IMR-90 (cell line): ENCODE results near the gene CHCHD1. TPM values are rescaled to one million over a fixed set of nuclear protein-coding genes. Genes with fewer than 3 reads are reported as not detected.

Experiments
- ATAC-seq: fragments of 200-7000 bp; cut with Tn5 transposase; 2 replicates; pipeline ENCODE4 v1.9.1; 2020; ENCODE audit warnings: low read depth, mild to moderate bottlenecking, moderate library complexity
- BruUV-seq: library from RNA; stranded (reverse); fragments of 400-500 nt; replicated peaks from 2 replicates; lab custom pipeline; 2021; lab: Mats Ljungman, UMichigan
- CTCF ChIA-PET: fragments of 300-600 bp; formaldehyde crosslinking; extraction: SDS; loops from one replicate; lab custom pipeline; 2021; ENCODE audit warnings: antibody characterized with exemption; lab: Yijun Ruan, JAX
- POLR2A ChIA-PET: fragments of 300-600 bp; sonication (Branson Sonifier 250); formaldehyde crosslinking; loops from one replicate; lab custom pipeline; 2022; ENCODE audit warnings: antibody characterized with exemption; ENCODE audit not compliant: unreplicated experiment; lab: Charles Lee
- DNase-seq: peaks from one replicate; pipeline ENCODE4 v3.0.0; 2013
- H2AFZ ChIP-seq: replicated peaks from 2 replicates; pipeline ENCODE3; 2013; ENCODE audit warnings: low read length, mild to moderate bottlenecking; ENCODE audit not compliant: poor library complexity
- H2AK5ac ChIP-seq: 2 replicates; pipeline ENCODE4 v1.6.1; 2013; ENCODE audit warnings: low read depth, low read length, inconsistent platforms
- H2AK9ac ChIP-seq: replicated peaks from 2 replicates; pipeline ENCODE3; 2013; ENCODE audit warnings: mild to moderate bottlenecking, low read depth, low read length, moderate library complexity; ENCODE audit not compliant: poor library complexity
- H2BK120ac ChIP-seq: 2 replicates; pipeline ENCODE4 v1.6.1; 2013; ENCODE audit warnings: low read depth, low read length, inconsistent platforms
- H2BK15ac ChIP-seq: 3 replicates; pipeline ENCODE4 v1.6.1; 2013; ENCODE audit warnings: low read depth, low read length, inconsistent platforms
- H2BK20ac ChIP-seq: 2 replicates; pipeline ENCODE4 v1.6.1; 2013; ENCODE audit warnings: low read depth, mild to moderate bottlenecking, inconsistent platforms, low read length, moderate library complexity
- H2BK5ac ChIP-seq: 2 replicates; pipeline ENCODE4 v1.6.1; 2013; ENCODE audit warnings: mild to moderate bottlenecking, low read depth, low read length, inconsistent platforms; ENCODE audit not compliant: poor library complexity, severe bottlenecking
- H3K14ac ChIP-seq: replicated peaks from 2 replicates; pipeline ENCODE4 v1.6.1; 2013; ENCODE audit warnings: low read depth, low read length, inconsistent platforms
- H3K18ac ChIP-seq: 2 replicates; pipeline ENCODE4 v1.6.1; 2013; ENCODE audit warnings: low read depth, low read length, control low read depth
- H3K23ac ChIP-seq: 2 replicates; pipeline ENCODE4 v1.6.1; 2013; ENCODE audit warnings: low read depth, low read length, inconsistent platforms
- H3K27ac ChIP-seq: 2 replicates; pipeline ENCODE4 v1.5.1; 2013; ENCODE audit warnings: mild to moderate bottlenecking, control low read depth, low read length; ENCODE audit not compliant: insufficient read depth
- H3K27me3 ChIP-seq: 2 replicates; pipeline ENCODE4 v1.6.1; 2013; ENCODE audit warnings: low read length; ENCODE audit not compliant: control insufficient read depth, insufficient read depth
- H3K36me3 ChIP-seq: 2 replicates; pipeline ENCODE4 v1.6.1; 2013; ENCODE audit warnings: low read length, mixed read lengths; ENCODE audit not compliant: control insufficient read depth, insufficient read depth
- H3K4ac ChIP-seq: 2 replicates; pipeline ENCODE4 v1.6.1; 2013; ENCODE audit warnings: low read depth, low read length, inconsistent platforms
- H3K4me1 ChIP-seq: 2 replicates; pipeline ENCODE4 v1.6.1; 2013; ENCODE audit warnings: low read length, mixed read lengths; ENCODE audit not compliant: control insufficient read depth, insufficient read depth
- H3K4me2 ChIP-seq: 2 replicates; pipeline ENCODE4 v1.6.1; 2013; ENCODE audit warnings: low read depth, mild to moderate bottlenecking, control low read depth, low read length, moderate library complexity
- H3K4me3 ChIP-seq: 2 replicates; pipeline ENCODE4 v1.5.1; 2013; ENCODE audit warnings: low read depth, mild to moderate bottlenecking, control low read depth, low read length, moderate library complexity; ENCODE audit not compliant: insufficient read depth
- H3K56ac ChIP-seq: 2 replicates; pipeline ENCODE4 v1.6.1; 2013; ENCODE audit warnings: low read length, inconsistent platforms; ENCODE audit not compliant: insufficient read depth; ENCODE audit errors: extremely low read depth
- H3K79me1 ChIP-seq, 2 experiments: 2 replicates each; pipeline ENCODE4 v1.6.1; 2013; ENCODE audit warnings: low read length in 2 of 2, inconsistent platforms in 1 of 2, low read depth in 1 of 2
- H3K9ac ChIP-seq: 2 replicates; pipeline ENCODE4 v1.6.1; 2013; ENCODE audit warnings: low read depth, low read length, control low read depth
- H3K9me1 ChIP-seq: 2 replicates; pipeline ENCODE4 v1.6.1; 2013; ENCODE audit warnings: low read length, inconsistent platforms; ENCODE audit not compliant: insufficient read depth
- H3K9me3 ChIP-seq: 2 replicates; pipeline ENCODE4 v1.6.1; 2013; ENCODE audit warnings: low read length; ENCODE audit not compliant: control insufficient read depth, insufficient read depth
- H4K20me1 ChIP-seq: 2 replicates; pipeline ENCODE4 v1.6.1; 2013; ENCODE audit warnings: low read length, inconsistent platforms; ENCODE audit not compliant: insufficient read depth
- H4K5ac ChIP-seq: 2 replicates; pipeline ENCODE4 v1.6.1; 2013; ENCODE audit warnings: mild to moderate bottlenecking, low read depth, low read length, control low read depth
- H4K8ac ChIP-seq, 2 experiments: 2 replicates each; pipeline ENCODE4 v1.6.1; 2013; ENCODE audit warnings: low read depth in 2 of 2, low read length in 2 of 2, control low read depth in 1 of 2, inconsistent platforms in 1 of 2
- H4K91ac ChIP-seq: 2 replicates; pipeline ENCODE4 v1.6.1; 2013; ENCODE audit warnings: low read depth, low read length, inconsistent platforms; ENCODE audit not compliant: insufficient read depth
- BHLHE40 ChIP-seq: fragments of 150-350 bp; IDR thresholded peaks from 2 replicates; pipeline ENCODE4 v1.6.1; 2016; ENCODE audit warnings: mild to moderate bottlenecking, low read depth, low read length
- CEBPB ChIP-seq: IDR thresholded peaks from 2 replicates; pipeline ENCODE4 v1.6.1; 2012; ENCODE audit warnings: low read depth, low read length, improper control_type of control experiment
- CHD1 ChIP-seq: IDR thresholded peaks from 2 replicates; pipeline ENCODE4 v1.6.1; 2012; ENCODE audit warnings: low read depth, low read length, improper control_type of control experiment
- FOS ChIP-seq: fragments of 150-350 bp; IDR thresholded peaks from 2 replicates; pipeline ENCODE4 v1.6.1; 2016; ENCODE audit warnings: low read depth, low read length
- MAFK ChIP-seq: IDR thresholded peaks from 2 replicates; pipeline ENCODE4 v1.6.1; 2012; ENCODE audit warnings: low read depth, low read length, improper control_type of control experiment
- MAZ ChIP-seq: IDR thresholded peaks from 2 replicates; pipeline ENCODE4 v1.6.1; 2012; ENCODE audit warnings: low read depth, mild to moderate bottlenecking, low read length, improper control_type of control experiment, moderate library complexity, borderline replicate concordance
- MXI1 ChIP-seq: IDR thresholded peaks from 2 replicates; pipeline ENCODE4 v1.6.1; 2012; ENCODE audit warnings: low read depth, mild to moderate bottlenecking, low read length, moderate library complexity, borderline replicate concordance
- NFE2L2 ChIP-seq: fragments of 150-350 bp; IDR thresholded peaks from 2 replicates; pipeline ENCODE4 v1.6.1; 2016; ENCODE audit warnings: low read depth, mild to moderate bottlenecking, low read length
- RAD21 ChIP-seq: IDR thresholded peaks from 2 replicates; pipeline ENCODE4 v1.6.1; 2012; ENCODE audit warnings: low read length, improper control_type of control experiment
- RCOR1 ChIP-seq: IDR thresholded peaks from 2 replicates; pipeline ENCODE4 v1.6.1; 2012; ENCODE audit warnings: mild to moderate bottlenecking, low read length, improper control_type of control experiment; ENCODE audit not compliant: insufficient replicate concordance
- RFX5 ChIP-seq: IDR thresholded peaks from 2 replicates; pipeline ENCODE4 v1.8.0; 2012; ENCODE audit warnings: low read depth, mild to moderate bottlenecking, low read length, moderate library complexity
- SMC3 ChIP-seq: fragments of 150-350 bp; IDR thresholded peaks from 2 replicates; pipeline ENCODE4 v1.6.1; 2016; ENCODE audit warnings: low read depth, mild to moderate bottlenecking, antibody characterized with exemption, low read length, moderate library complexity
- WGBS, 2 experiments: methylation state at CpG; one replicate each; pipeline versions ENCODE4 v1.1.5 to v1.1.7; 2013; ENCODE audit warnings: missing lambda C conversion rate in 2 of 2; ENCODE audit not compliant: insufficient read length in 1 of 2; ENCODE audit errors: extremely low coverage in 2 of 2; 5-methylcytosine and 5-hydroxymethylcytosine counted together
- dilution Hi-C: fragments of 300-500 bp; cut with HindIII; formaldehyde crosslinking; loops from one replicate; pipeline ENCODE4 v1.14.3; 2018; ENCODE audit warnings: low sequenced_read_pairs; ENCODE audit not compliant: unreplicated experiment
- in situ Hi-C: fragments of 300-500 bp; cut with MboI; formaldehyde crosslinking; loops from 3 replicates; pipeline ENCODE4 v1.14.3; 2019; ENCODE audit warnings: low sequenced_read_pairs, inconsistent platforms, mixed read lengths
- intact Hi-C: fragments of 100-400 bp; cut with micrococcal nuclease; formaldehyde crosslinking; loops from 2 replicates; pipeline ENCODE4 v1.10.0; 2022
- polyA plus RNA-seq, 3 experiments: library from polyadenylated mRNA; depleted of rRNA; stranded (reverse); fragments of >200 nt; gene quantifications; 2 replicates each; pipeline ENCODE4 v1.2.3, GENCODE V29; 2012; ENCODE audit warnings: low replicate concordance in 1 of 3
- total RNA-seq: library from RNA; depleted of rRNA; stranded (reverse); fragments of >200 nt; gene quantifications from 2 replicates; pipeline ENCODE4 v1.2.3, GENCODE V29; 2012
- TF ChIP-seq, protein P1 (sequence below): fragments of 150-350 bp; IDR thresholded peaks from 2 replicates; pipeline ENCODE4 v1.6.1; 2017; ENCODE audit warnings: mild to moderate bottlenecking, antibody characterized with exemption, low read length, low read depth
- TF ChIP-seq, protein P2 (sequence below): fragments of 150-350 bp; IDR thresholded peaks from 2 replicates; pipeline ENCODE4 v1.6.1; 2016; ENCODE audit warnings: low read depth, mild to moderate bottlenecking, low read length, moderate library complexity, borderline replicate concordance

CHCHD1 gene
- total and polyA plus RNA-seq, 2 of the 4 experiments (the other 2 are of a cell fraction), result 11.5 to 21.0 TPM

DNA sequence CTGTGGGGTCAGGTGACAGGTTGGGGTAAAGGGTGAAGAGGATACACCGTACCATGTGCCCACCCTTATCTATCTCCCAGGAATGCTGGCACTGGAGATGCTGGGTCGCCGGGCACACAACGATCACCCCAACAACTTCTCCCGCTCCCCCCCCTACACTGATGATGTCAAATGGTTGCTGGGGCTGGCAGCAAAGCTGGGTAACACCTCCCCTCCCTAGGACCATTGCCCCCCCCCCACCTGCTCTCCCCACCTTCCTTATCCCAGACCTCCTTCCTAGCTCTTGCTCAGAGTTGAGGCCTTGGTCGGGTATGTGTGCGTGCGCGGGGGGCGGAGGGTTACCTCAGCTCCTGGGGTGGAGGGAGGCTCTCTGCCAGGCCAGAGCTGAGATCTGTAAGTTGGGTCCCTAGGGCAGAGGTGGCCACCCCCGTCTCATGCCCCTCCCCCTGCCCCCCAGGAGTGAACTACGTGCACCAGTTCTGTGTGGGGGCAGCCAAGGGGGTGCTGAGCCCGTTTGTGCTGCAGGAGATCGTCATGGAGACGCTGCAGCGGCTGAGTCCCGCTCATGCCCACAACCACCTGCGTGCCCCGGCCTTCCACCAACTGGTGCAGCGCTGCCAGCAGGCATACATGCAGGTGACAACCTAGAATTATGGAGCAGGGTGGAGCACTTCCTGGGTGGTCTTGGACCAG lies 18.9 kb downstream of the CHCHD1 start:
- H2BK15ac ChIP-seq, result no peak overlapping the region
- H3K14ac ChIP-seq, result no peak overlapping the region
- H3K56ac ChIP-seq, result no peak overlapping the region
- intact Hi-C loops (no loop called here), dilution Hi-C loops (no loop called here), in situ Hi-C loops (no loop called here)
- 0 out of 2 replicates have a peak, but pooled peaks cover 7% of the 10 kb centered on the region for H3K9me1 ChIP-seq
- peak overlapping the region; percentile 70 for H2AK9ac ChIP-seq
- H3K4ac ChIP-seq, result no peak overlapping the region
- no peak overlapping the region for H2AK5ac ChIP-seq
- H2AFZ ChIP-seq, result no peak overlapping the region
- no peak overlapping the region for H2BK20ac ChIP-seq
- 79% methylated on average over 4 of the region's 20 CpGs; no CpG with 5 or more reads in 1 of the 2 experiments for WGBS, 2 experiments
- TF ChIP-seq MXI1 (no peak), FOS (no peak), CEBPB (no peak), RFX5 (no peak), MAZ (no peak), NFE2L2 (no peak), RCOR1 (no peak), RAD21 (no peak), CHD1 (no peak), SMC3 (no peak), MAFK (no peak), BHLHE40 (no peak)
- TF ChIP-seq, protein P1, sequence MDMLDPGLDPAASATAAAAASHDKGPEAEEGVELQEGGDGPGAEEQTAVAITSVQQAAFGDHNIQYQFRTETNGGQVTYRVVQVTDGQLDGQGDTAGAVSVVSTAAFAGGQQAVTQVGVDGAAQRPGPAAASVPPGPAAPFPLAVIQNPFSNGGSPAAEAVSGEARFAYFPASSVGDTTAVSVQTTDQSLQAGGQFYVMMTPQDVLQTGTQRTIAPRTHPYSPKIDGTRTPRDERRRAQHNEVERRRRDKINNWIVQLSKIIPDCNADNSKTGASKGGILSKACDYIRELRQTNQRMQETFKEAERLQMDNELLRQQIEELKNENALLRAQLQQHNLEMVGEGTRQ, result no peak
- TF ChIP-seq, protein P2, sequence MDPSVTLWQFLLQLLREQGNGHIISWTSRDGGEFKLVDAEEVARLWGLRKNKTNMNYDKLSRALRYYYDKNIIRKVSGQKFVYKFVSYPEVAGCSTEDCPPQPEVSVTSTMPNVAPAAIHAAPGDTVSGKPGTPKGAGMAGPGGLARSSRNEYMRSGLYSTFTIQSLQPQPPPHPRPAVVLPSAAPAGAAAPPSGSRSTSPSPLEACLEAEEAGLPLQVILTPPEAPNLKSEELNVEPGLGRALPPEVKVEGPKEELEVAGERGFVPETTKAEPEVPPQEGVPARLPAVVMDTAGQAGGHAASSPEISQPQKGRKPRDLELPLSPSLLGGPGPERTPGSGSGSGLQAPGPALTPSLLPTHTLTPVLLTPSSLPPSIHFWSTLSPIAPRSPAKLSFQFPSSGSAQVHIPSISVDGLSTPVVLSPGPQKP, result no peak
- no peak overlapping the region for H3K27ac ChIP-seq
- no peak overlapping the region for H3K4me2 ChIP-seq
- H3K18ac ChIP-seq, result no peak overlapping the region
- no peaks in the 10 kb centered on the region for H3K9me3 ChIP-seq
- no peak overlapping the region for H4K8ac ChIP-seq
- H3K9ac ChIP-seq, result no peak overlapping the region
- no peak overlapping the region for H2BK5ac ChIP-seq
- peaks cover 2 to 10% of the 10 kb centered on the region in 2 experiments; a peak in 2 of 4 replicates for H3K79me1 ChIP-seq
- DNase-seq (no peak), ATAC-seq (no peak)
- ChIA-PET CTCF (no interaction called here), POLR2A (interaction anchor here (0.6 kb wide), 1 partner anchor 32 kb away, joined by 7 read pairs; no protein-coding TSS in a partner anchor)
- H3K27me3 ChIP-seq, result no peaks in the 10 kb centered on the region
- no TSS peak for BruUV-seq
- no peak overlapping the region for H4K5ac ChIP-seq
- no peak overlapping the region for H3K23ac ChIP-seq
- no peak overlapping the region for H3K4me3 ChIP-seq
- H3K36me3 ChIP-seq, result peaks cover 78% of the 10 kb centered on the region
- no peaks in the 10 kb centered on the region for H3K4me1 ChIP-seq
- peaks cover 3% of the 10 kb centered on the region; the same call in 1 of the 2 replicates for H4K20me1 ChIP-seq
- no peak overlapping the region for H2BK120ac ChIP-seq
- H4K91ac ChIP-seq, result no peak overlapping the region
